Activated naive CD4-positive, alpha-beta T cell treated with anti-CD3 and anti-CD28 coated beads, Interleukin-2, amount 50 U/mL, for 16 hours (primary cell): Measurements from ENCODE around the gene DDX27.
"Not testable (repeated sequence)": the region's sequence is repeated elsewhere in the genome, so short reads cannot be mapped to it uniquely, and the experiment has no call there.

Experiments
- DNase-seq: peaks from one replicate; pipeline ENCODE4 v3.0.0-alpha.2; 2020

Gene DDX27

GRCh38 chr20:49219091-49219923 lies at the start of gene DDX27:
DDX27 (plus strand) TSS chr20:49219416; CDS start chr20:49219449, 33 bp downstream.
- DNase-seq: peak; percentile 90

- DNase-seq: no peak
These were observed 49.7 kb upstream of the DDX27 start for GRCh38 chr20:49169547-49169946.

- no peak for DNase-seq
These were observed 48.5 kb upstream of the DDX27 start for GRCh38 chr20:49170714-49171113.

GRCh38 chr20:49171909-49172308 lies 47.3 kb upstream of the DDX27 start:
- no peak for DNase-seq

- DNase-seq: no peak
These were observed 46.8 kb upstream of the DDX27 start for GRCh38 chr20:49172413-49172812.

GRCh38 chr20:49174183-49174582 lies 45.0 kb upstream of the DDX27 start:
- no peak for DNase-seq

- no peak for DNase-seq
These were observed 39.6 kb upstream of the DDX27 start for GRCh38 chr20:49179368-49180277.

- DNase-seq: no peak
These were observed 37.8 kb upstream of the DDX27 start for GRCh38 chr20:49181265-49181877.

GRCh38 chr20:49183444-49183843 lies 35.8 kb upstream of the DDX27 start:
- no peak for DNase-seq

- not testable (repeated sequence) for DNase-seq
These were observed 35.1 kb upstream of the DDX27 start for GRCh38 chr20:49184084-49184501.

GRCh38 chr20:49184691-49185070 lies 34.5 kb upstream of the DDX27 start:
- DNase-seq: no peak

GRCh38 chr20:49185071-49185761 lies 34.0 kb upstream of the DDX27 start:
- DNase-seq: no peak

- peak; percentile 75 for DNase-seq
These were observed 32.5 kb upstream of the DDX27 start for GRCh38 chr20:49186535-49187329.

- DNase-seq: no peak
These were observed 31.8 kb upstream of the DDX27 start for GRCh38 chr20:49187330-49187850.

- DNase-seq: peak; percentile 94
These were observed 31.2 kb upstream of the DDX27 start, which contains the start of gene STAU1 for GRCh38 chr20:49187851-49188641. STAU1 (minus strand) TSS chr20:49188334; CDS start chr20:49166201, 22,133 bp downstream.

GRCh38 chr20:49192944-49193518 lies 26.2 kb upstream of the DDX27 start:
- not testable (repeated sequence) for DNase-seq

- DNase-seq: no peak
These were observed 19.4 kb upstream of the DDX27 start for GRCh38 chr20:49199729-49200293.

- no peak for DNase-seq
These were observed 16.2 kb upstream of the DDX27 start for GRCh38 chr20:49203011-49203410.

- DNase-seq: no peak
These were observed 15.5 kb upstream of the DDX27 start for GRCh38 chr20:49203746-49204145.

- no peak for DNase-seq
These were observed 12.1 kb upstream of the DDX27 start for GRCh38 chr20:49207076-49207475.
